H9 (cell line): ENCODE measurements around the gene PRUNE1. TPM values are rescaled to one million over a fixed set of nuclear protein-coding genes. Genes with fewer than 3 reads are reported as not detected.

Source experiments
- DNase-seq: peaks from one replicate; pipeline ENCODE4 v3.0.0-alpha.2; 2017
- H2AFZ ChIP-seq: one replicate; pipeline ENCODE4 v1.6.1; 2013; ENCODE audit warnings: mild to moderate bottlenecking, low read length, control low read depth, moderate library complexity
- H2AK5ac ChIP-seq: 2 replicates; pipeline ENCODE4 v1.6.1; 2013; ENCODE audit warnings: low read length, control low read depth, mixed read lengths; ENCODE audit not compliant: insufficient read length
- H2BK120ac ChIP-seq: one replicate; pipeline ENCODE4 v1.6.1; 2013; ENCODE audit warnings: low read depth, mild to moderate bottlenecking, low read length, control low read depth, inconsistent platforms; ENCODE audit not compliant: poor library complexity, severe bottlenecking
- H2BK12ac ChIP-seq: 2 replicates; pipeline ENCODE4 v1.6.1; 2013; ENCODE audit warnings: low read length, control low read depth, mixed read lengths, low read depth; ENCODE audit not compliant: insufficient read length
- H2BK15ac ChIP-seq: 2 replicates; pipeline ENCODE4 v1.6.1; 2013; ENCODE audit warnings: low read depth, low read length, control low read depth
- H2BK20ac ChIP-seq: one replicate; pipeline ENCODE4 v1.6.1; 2013; ENCODE audit warnings: low read depth, mild to moderate bottlenecking, low read length, control low read depth, inconsistent platforms; ENCODE audit not compliant: poor library complexity, severe bottlenecking
- H2BK5ac ChIP-seq: 2 replicates; pipeline ENCODE4 v1.6.1; 2013; ENCODE audit warnings: low read length, control low read depth, mixed read lengths; ENCODE audit not compliant: insufficient read length
- H3K14ac ChIP-seq: 2 replicates; pipeline ENCODE4 v1.6.1; 2013; ENCODE audit warnings: low read length, control low read depth; ENCODE audit not compliant: insufficient read depth
- H3K18ac ChIP-seq: 2 replicates; pipeline ENCODE4 v1.6.1; 2013; ENCODE audit warnings: low read depth, mild to moderate bottlenecking, mixed read lengths, low read length, control low read depth; ENCODE audit not compliant: insufficient read length
- H3K23ac ChIP-seq: 2 replicates; pipeline ENCODE4 v1.6.1; 2013; ENCODE audit warnings: low read length, control low read depth, mixed read lengths, low read depth; ENCODE audit not compliant: insufficient read length
- H3K23me2 ChIP-seq: 2 replicates; pipeline ENCODE4 v1.6.1; 2013; ENCODE audit warnings: low read depth, mild to moderate bottlenecking, mixed read lengths, low read length, control low read depth; ENCODE audit not compliant: insufficient read length, poor library complexity, severe bottlenecking
- H3K27ac ChIP-seq: 2 replicates; pipeline ENCODE4 v1.5.1; 2013; ENCODE audit warnings: low read length, control low read depth, mixed read lengths, low read depth; ENCODE audit not compliant: insufficient read length
- H3K27me3 ChIP-seq: 2 replicates; pipeline ENCODE4 v1.6.1; 2013; ENCODE audit warnings: low read length, control low read depth, inconsistent platforms; ENCODE audit not compliant: insufficient read depth
- H3K4ac ChIP-seq: 2 replicates; pipeline ENCODE4 v1.6.1; 2013; ENCODE audit warnings: low read depth, mild to moderate bottlenecking, control low read depth, inconsistent platforms, low read length, moderate library complexity
- H3K4me1 ChIP-seq: 2 replicates; pipeline ENCODE4 v1.6.1; 2013; ENCODE audit warnings: low read length, control low read depth, inconsistent platforms; ENCODE audit not compliant: insufficient read depth
- H3K4me2 ChIP-seq: 2 replicates; pipeline ENCODE4 v1.6.1; 2013; ENCODE audit warnings: low read length, control low read depth, mixed read lengths; ENCODE audit not compliant: insufficient read length, insufficient read depth
- H3K56ac ChIP-seq: 2 replicates; pipeline ENCODE4 v1.6.1; 2013; ENCODE audit warnings: low read depth, mild to moderate bottlenecking, mixed read lengths, low read length, control low read depth; ENCODE audit not compliant: insufficient read length
- H3K79me1 ChIP-seq: 2 replicates; pipeline ENCODE4 v1.6.1; 2013; ENCODE audit warnings: low read depth, mild to moderate bottlenecking, moderate library complexity, low read length, control low read depth, inconsistent platforms; ENCODE audit not compliant: insufficient read depth, poor library complexity, severe bottlenecking
- H3K79me2 ChIP-seq: 2 replicates; pipeline ENCODE4 v1.6.1; 2013; ENCODE audit warnings: low read length, control low read depth, inconsistent platforms; ENCODE audit not compliant: insufficient read depth
- H3K9ac ChIP-seq: 2 replicates; pipeline ENCODE4 v1.6.1; 2013; ENCODE audit warnings: low read length, control low read depth, mixed read lengths; ENCODE audit not compliant: insufficient read length; ENCODE audit errors: extremely low read depth
- H3K9me3 ChIP-seq: one replicate; pipeline ENCODE4 v1.6.1; 2013; ENCODE audit warnings: low read depth, low read length, inconsistent platforms; ENCODE audit not compliant: control insufficient read depth
- H3T11ph ChIP-seq: one replicate; pipeline ENCODE4 v1.6.1; 2013; ENCODE audit warnings: mild to moderate bottlenecking, low read length, control low read depth, inconsistent platforms
- H4K20me1 ChIP-seq: one replicate; pipeline ENCODE4 v1.6.1; 2013; ENCODE audit not compliant: control insufficient read depth, insufficient read length, insufficient read depth
- H4K5ac ChIP-seq: 2 replicates; pipeline ENCODE4 v1.6.1; 2013; ENCODE audit warnings: low read depth, mild to moderate bottlenecking, mixed read lengths, low read length, control low read depth; ENCODE audit not compliant: insufficient read length
- H4K8ac ChIP-seq: replicated peaks from 2 replicates; pipeline ENCODE4 v1.6.1; 2013; ENCODE audit warnings: low read length, control low read depth, mixed read lengths, low read depth; ENCODE audit not compliant: insufficient read length
- H4K91ac ChIP-seq: 2 replicates; pipeline ENCODE4 v1.6.1; 2013; ENCODE audit warnings: low read depth, mild to moderate bottlenecking, moderate library complexity, mixed read lengths, low read length, control low read depth; ENCODE audit not compliant: insufficient read length
- H3K27ac Mint-ChIP-seq, 3 experiments: 2 replicates in 2 of 3; 3 replicates in 1 of 3; pipeline ENCODE4 v1.8.0; 2020 to 2021; ENCODE audit warnings: mixed read lengths in 3 of 3, mild to moderate bottlenecking in 1 of 3, moderate library complexity in 1 of 3
- H3K27me3 Mint-ChIP-seq: 2 replicates; pipeline ENCODE4 v1.8.0; 2021; ENCODE audit warnings: low read depth, mild to moderate bottlenecking, moderate library complexity, mixed read lengths
- H3K36me3 Mint-ChIP-seq, 3 experiments: 2 replicates in 2 of 3; 3 replicates in 1 of 3; pipeline ENCODE4 v1.8.0; 2020 to 2021; ENCODE audit warnings: low read depth in 3 of 3, mixed read lengths in 3 of 3; ENCODE audit not compliant: insufficient read depth in 1 of 3
- H3K4me1 Mint-ChIP-seq, 2 experiments: 2 replicates each; pipeline ENCODE4 v1.8.0; 2020; ENCODE audit warnings: mixed read lengths in 2 of 2
- H3K4me3 Mint-ChIP-seq, 2 experiments: 2 replicates in 1 of 2; 3 replicates in 1 of 2; pipeline ENCODE4 v1.8.0; 2020 to 2021; ENCODE audit warnings: mild to moderate bottlenecking in 2 of 2, mixed read lengths in 2 of 2, moderate library complexity in 1 of 2
- H3K9me3 Mint-ChIP-seq, 2 experiments: 2 replicates in 1 of 2; 3 replicates in 1 of 2; pipeline ENCODE4 v1.8.0; 2020; ENCODE audit warnings: mild to moderate bottlenecking in 2 of 2, mixed read lengths in 2 of 2, moderate library complexity in 1 of 2
- CTCF ChIP-seq: fragments of 200-600 bp; sonication (generic); conservative IDR thresholded peaks from 3 replicates; pipeline ENCODE4 v1.8.0; 2021; ENCODE audit warnings: antibody characterized with exemption, mild to moderate bottlenecking
- WGBS: extraction: QIAGEN DNeasy Blood & Tissue Kit; methylation state at CpG from one replicate; pipeline ENCODE4 v1.1.7; 2013; ENCODE audit warnings: missing lambda C conversion rate, low lambda C conversion rate, mixed read lengths; ENCODE audit not compliant: insufficient read length; ENCODE audit errors: extremely low coverage; 5-methylcytosine and 5-hydroxymethylcytosine counted together
- total RNA-seq: library from RNA; stranded (reverse); gene quantifications from 2 replicates; pipeline ENCODE4 v1.2.1, GENCODE V29; 2021

The PRUNE1 gene
- total RNA-seq, 1 experiment from 2014 or later, result 22.3 TPM

GRCh38 chr1:150995896-150996295, 12.4 kb upstream of the PRUNE1 start:
- Histone ChIP-seq H2BK15ac (no peak overlapping the region), H4K91ac (no peak overlapping the region), H3K18ac (no peak overlapping the region), H2BK12ac (no peak overlapping the region), H2AFZ (no peak overlapping the region), H4K5ac (no peak overlapping the region), H2BK120ac (no peak overlapping the region), H3K79me2 (no peaks in the 10 kb centered on the region), H3K27ac (no peak overlapping the region), H4K20me1 (no peaks in the 10 kb centered on the region), H3K4ac (no peak overlapping the region), H3K4me1 (peaks cover 3% of the 10 kb centered on the region; the same call in 1 of the 2 replicates), H2AK5ac (no peak overlapping the region), H3K14ac (no peak overlapping the region), H2BK5ac (no peak overlapping the region), H3K79me1 (no peaks in the 10 kb centered on the region), H2BK20ac (no peak overlapping the region), H3K4me2 (no peak overlapping the region), H3K23ac (no peak overlapping the region), H3K27me3 (no peaks in the 10 kb centered on the region), H3K9me3 (no peaks in the 10 kb centered on the region), H4K8ac (no peak overlapping the region), H3T11ph (no peak overlapping the region), H3K23me2 (no peaks in the 10 kb centered on the region), H3K56ac (no peak overlapping the region), H3K9ac (no peak overlapping the region)
- Mint-ChIP-seq H3K27me3 (no peaks in the 10 kb centered on the region), H3K4me1 (peaks cover 5% of the 10 kb centered on the region in 2 experiments), H3K27ac (peak overlapping the region; percentile 19 to 64 (median 63); a peak in 5 of 7 replicates), H3K9me3 (no peaks in the 10 kb centered on the region; a peak in 1 of 5 replicates), H3K4me3 (no peak overlapping the region), H3K36me3 (peaks cover 0 to 6% (median 5%) of the 10 kb centered on the region in 3 experiments; a peak in 3 of 7 replicates)
- TF ChIP-seq CTCF, result peak; percentile 92
- WGBS, result no CpG with 5 or more reads among the region's 9 CpGs
- peak; percentile 62 for DNase-seq
